ENCODE data around the gene USP24. TPM values are rescaled to one million over a fixed set of nuclear protein-coding genes. Genes with fewer than 3 reads are reported as not detected.

The USP24 gene
- polyA plus RNA-seq, 1 donor (not counting 4 experiments of a cell fraction or from before 2014, with no cell fraction given) = 22.5 TPM

- Histone ChIP-seq H3K9me1 (ENCODE audit: control insufficient read depth, extremely low read depth, insufficient read depth, low read length) (no peaks in the 10 kb centered on the region), H3K9me3 (ENCODE audit: control insufficient read depth, low read depth, low read length) (no peaks in the 10 kb centered on the region)
Observed at GRCh38 chr1:55244476-55245099, 29.4 kb upstream of the USP24 start.

GRCh38 chr1:55243655-55244054, 28.5 kb upstream of the USP24 start:
- H2AFZ ChIP-seq (ENCODE audit: control insufficient read depth, low read length) = no peak overlapping the region
- H3K4me1 ChIP-seq (ENCODE audit: control insufficient read depth, extremely low read depth, insufficient read depth, low read length) = peaks cover 10% of the 10 kb centered on the region
- dilution Hi-C loops (cut with MboI; ENCODE audit: extremely low pct_ligation_motif_present, low sequenced_read_pairs) = no loop called here
- no peak overlapping the region for H3K27ac ChIP-seq (ENCODE audit: control insufficient read depth, insufficient read depth, low read length)
- no peak for DNase-seq (ENCODE audit: low read depth, low spot score)
- TF ChIP-seq EZH2 (IDR thresholded peaks at IDR 0.05; ENCODE audit: low read length) = no peak
- no peak for TF ChIP-seq CTCF (optimal IDR thresholded peaks at IDR 0.05 in 1 of 3, IDR thresholded peaks at IDR 0.05 in 1 of 3, conservative IDR thresholded peaks at IDR 0.05 in 1 of 3; ENCODE audit: extremely low read depth in 1 of 3, insufficient read depth in 2 of 3, low read length in 3 of 3)
- H3K27me3 ChIP-seq (ENCODE audit: control insufficient read depth, extremely low read depth, insufficient read depth, low read length) = no peaks in the 10 kb centered on the region
- H3K9me1 ChIP-seq (ENCODE audit: control insufficient read depth, extremely low read depth, insufficient read depth, low read length) = no peaks in the 10 kb centered on the region
- no peaks in the 10 kb centered on the region for H3K79me2 ChIP-seq (ENCODE audit: control insufficient read depth, insufficient read depth, low read length)
- H3K9me3 ChIP-seq (ENCODE audit: control insufficient read depth, low read depth, low read length) = no peaks in the 10 kb centered on the region
- no peaks in the 10 kb centered on the region for H4K20me1 ChIP-seq (ENCODE audit: control insufficient read depth, extremely low read depth, insufficient read depth, low read length)
- H3K9ac ChIP-seq (ENCODE audit: control insufficient read depth, extremely low read depth, insufficient read depth, low read length) = no peak overlapping the region
- H3K4me3 ChIP-seq (ENCODE audit: control insufficient read depth in 2 of 3, extremely low read depth in 1 of 3, insufficient read depth in 2 of 3, low read depth in 1 of 3, low read length in 3 of 3) = no peak overlapping the region
- no peaks in the 10 kb centered on the region for H3K36me3 ChIP-seq (ENCODE audit: control insufficient read depth in 2 of 2, extremely low read depth in 1 of 2, insufficient read depth in 2 of 2, low read length in 2 of 2)
- no peak for FAIRE-seq
- no peak overlapping the region for H3K4me2 ChIP-seq (ENCODE audit: control insufficient read depth, extremely low read depth, insufficient read depth, low read depth, low read length)

More at GRCh38 chr1:55244476-55245099, 29.4 kb upstream of the USP24 start:
- Histone ChIP-seq H3K4me1 (ENCODE audit: control insufficient read depth, extremely low read depth, insufficient read depth, low read length) (peaks cover 10% of the 10 kb centered on the region), H3K4me2 (ENCODE audit: control insufficient read depth, extremely low read depth, insufficient read depth, low read depth, low read length) (no peak overlapping the region), H3K36me3 (ENCODE audit: control insufficient read depth in 2 of 2, extremely low read depth in 1 of 2, insufficient read depth in 2 of 2, low read length in 2 of 2) (no peaks in the 10 kb centered on the region), H4K20me1 (ENCODE audit: control insufficient read depth, extremely low read depth, insufficient read depth, low read length) (no peaks in the 10 kb centered on the region), H3K27ac (ENCODE audit: control insufficient read depth, insufficient read depth, low read length) (no peak overlapping the region), H3K9ac (ENCODE audit: control insufficient read depth, extremely low read depth, insufficient read depth, low read length) (no peak overlapping the region), H3K4me3 (ENCODE audit: control insufficient read depth in 2 of 3, extremely low read depth in 1 of 3, insufficient read depth in 2 of 3, low read depth in 1 of 3, low read length in 3 of 3) (no peak overlapping the region), H2AFZ (ENCODE audit: control insufficient read depth, low read length) (no peak overlapping the region), H3K27me3 (ENCODE audit: control insufficient read depth, extremely low read depth, insufficient read depth, low read length) (no peaks in the 10 kb centered on the region), H3K79me2 (ENCODE audit: control insufficient read depth, insufficient read depth, low read length) (no peaks in the 10 kb centered on the region)
- DNase-seq (ENCODE audit: low read depth, low spot score) (no peak), FAIRE-seq (no peak)
- dilution Hi-C loops (cut with MboI; ENCODE audit: extremely low pct_ligation_motif_present, low sequenced_read_pairs) = no loop called here
- TF ChIP-seq CTCF (optimal IDR thresholded peaks at IDR 0.05 in 1 of 3, IDR thresholded peaks at IDR 0.05 in 1 of 3, conservative IDR thresholded peaks at IDR 0.05 in 1 of 3; ENCODE audit: extremely low read depth in 1 of 3, insufficient read depth in 2 of 3, low read length in 3 of 3) (no peak), EZH2 (IDR thresholded peaks at IDR 0.05; ENCODE audit: low read length) (no peak)

Data from keratinocyte (primary cell).